ENCODE measurements around the gene PGP.

Gene PGP

DNA sequence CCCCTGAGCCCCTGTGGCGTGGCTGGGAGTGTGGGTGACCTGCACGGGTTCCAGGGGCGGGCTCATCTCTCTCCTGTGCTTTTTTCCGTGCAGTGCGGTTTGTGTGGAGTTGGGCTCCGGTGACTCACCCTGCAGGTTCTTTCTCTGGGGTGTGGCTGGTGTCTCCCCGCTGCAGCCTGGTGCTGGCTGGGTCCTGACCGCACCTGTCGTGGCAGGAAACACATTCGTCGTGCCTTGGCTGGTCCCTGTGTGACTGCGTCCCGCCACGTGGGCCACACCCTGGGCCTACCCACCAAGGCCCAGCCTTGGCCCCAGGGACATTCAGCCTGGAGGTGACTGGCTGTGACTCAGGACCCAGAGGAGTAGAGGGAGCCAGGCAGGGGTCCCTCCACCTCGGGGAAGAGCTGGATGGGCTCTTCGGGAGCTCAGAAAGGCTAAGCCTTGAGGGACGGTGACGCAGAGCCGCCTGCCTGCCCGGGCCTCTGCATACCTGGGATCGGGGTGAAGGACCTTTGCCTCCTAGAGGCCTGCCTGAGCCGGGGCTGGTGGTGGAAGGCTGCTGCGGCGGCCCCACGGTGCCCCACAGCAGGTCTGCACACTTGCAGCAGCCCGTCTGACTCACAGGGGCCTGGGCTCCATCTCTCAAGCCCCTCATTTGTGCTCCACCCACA lies 51.3 kb downstream of the PGP start:
- no peak for DNase-seq (ENCODE audit: low read depth)

DNA sequence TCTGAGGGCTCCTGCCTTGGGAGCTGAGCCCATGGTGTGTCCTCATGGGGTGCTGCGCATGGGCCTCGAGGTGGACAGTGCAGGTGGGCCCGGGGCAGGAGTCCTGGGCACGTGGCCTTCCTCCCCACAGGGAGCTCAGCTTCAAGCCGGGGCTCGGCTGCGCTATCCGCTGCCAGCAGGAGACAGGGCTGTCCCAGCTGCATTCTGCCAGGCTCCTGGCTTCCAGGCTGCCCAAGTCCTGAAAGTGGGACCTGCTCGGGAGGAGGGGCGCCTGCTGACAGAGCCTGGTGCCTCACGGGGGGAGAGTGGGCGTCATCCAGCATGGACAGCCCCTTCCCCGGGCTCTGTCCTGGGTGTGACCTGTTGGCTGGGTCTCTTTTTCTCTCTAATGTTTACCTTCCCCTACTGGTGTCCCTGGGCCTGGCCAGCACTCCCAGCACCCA lies 51.9 kb downstream of the PGP start:
- no peak for DNase-seq (ENCODE audit: low read depth)

DNA sequence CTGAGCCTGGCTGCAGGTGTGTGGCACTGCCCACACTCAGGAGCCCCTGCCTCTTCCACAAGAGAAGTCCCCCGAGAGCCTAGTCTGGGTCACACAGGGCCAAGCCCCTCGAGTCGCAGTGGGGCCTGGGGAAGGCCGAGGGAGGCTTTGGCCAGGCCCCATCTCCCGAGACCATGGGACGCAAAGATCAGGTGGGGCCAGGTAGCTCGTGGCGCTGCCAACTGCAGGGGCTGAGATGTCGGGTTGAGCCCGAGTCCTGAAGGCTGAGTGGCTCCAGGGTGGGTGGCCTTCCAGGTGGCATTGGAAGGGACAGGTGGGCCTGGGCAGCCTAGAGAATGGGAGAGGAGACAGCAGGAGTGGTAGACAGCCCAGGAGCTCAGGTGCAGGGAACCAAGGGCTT lies 52.7 kb downstream of the PGP start:
- no peak for DNase-seq (ENCODE audit: low read depth)

All from stimulated activated CD8-positive, alpha-beta memory T cell treated with anti-CD3 and anti-CD28 coated beads, Interleukin-7, amount 100 ng/mL, for 24 hours (primary cell).